GM19468 (cell line): ENCODE results near the gene RBP3.

Experiments
- ATAC-seq: cut with Tn5 transposase; IDR thresholded peaks from one replicate; pipeline ENCODE4 v1.9.1; 2021; ENCODE audit warnings: mild to moderate bottlenecking, moderate library complexity, moderate number of reproducible peaks; ENCODE audit not compliant: unreplicated experiment; ENCODE audit errors: extremely low read depth

The RBP3 gene

GRCh38 chr10:47354165-47354564 lies 6.0 kb downstream of the RBP3 start:
- ATAC-seq, result no peak

- no peak for ATAC-seq
Observed at GRCh38 chr10:47354900-47355299, 6.7 kb downstream of the RBP3 start.

- no peak for ATAC-seq
Observed at GRCh38 chr10:47356708-47357107, 8.5 kb downstream of the RBP3 start.

- ATAC-seq, result no peak
Observed at GRCh38 chr10:47357131-47357582, 9.0 kb downstream of the RBP3 start.

DNA sequence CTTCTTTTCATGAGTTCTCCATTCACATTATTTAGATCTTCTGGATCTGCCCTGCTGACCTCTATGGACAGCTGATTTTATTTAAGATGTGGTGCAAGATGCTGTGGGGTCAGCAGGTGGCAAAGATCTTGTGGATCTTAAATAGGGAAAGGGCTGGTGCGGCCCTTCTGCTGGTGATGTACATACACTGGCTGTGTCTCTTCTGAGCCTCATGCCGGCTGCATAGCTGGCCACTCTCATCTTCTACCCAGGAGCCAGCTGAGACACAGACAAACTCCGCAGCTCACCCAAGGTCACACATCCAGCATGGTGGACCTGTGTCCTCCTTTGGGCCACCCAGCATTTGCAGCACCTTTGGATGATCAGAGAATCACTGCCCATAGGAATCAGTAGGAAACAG lies 9.7 kb downstream of the RBP3 start:
- ATAC-seq, result no peak

DNA sequence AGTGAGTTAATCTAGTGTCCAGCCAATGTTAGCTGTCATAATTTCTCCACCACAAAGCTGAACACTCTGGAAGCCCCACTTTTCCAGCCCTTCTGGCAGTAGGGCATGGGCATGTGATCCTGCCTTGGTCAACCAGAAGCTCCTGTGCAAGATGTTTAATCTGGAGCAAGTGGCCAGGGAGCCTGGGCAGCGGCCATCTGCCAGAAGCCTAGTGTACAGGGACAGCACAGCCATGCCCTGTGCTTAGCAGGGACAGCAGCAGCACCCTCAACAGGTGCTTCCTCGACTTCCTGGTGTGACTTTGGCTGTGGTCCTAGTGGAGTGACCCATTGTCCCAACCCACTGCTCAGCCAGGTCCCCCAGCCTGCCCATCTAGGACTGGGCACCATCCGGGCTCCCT lies 10.3 kb downstream of the RBP3 start:
- no peak for ATAC-seq

DNA sequence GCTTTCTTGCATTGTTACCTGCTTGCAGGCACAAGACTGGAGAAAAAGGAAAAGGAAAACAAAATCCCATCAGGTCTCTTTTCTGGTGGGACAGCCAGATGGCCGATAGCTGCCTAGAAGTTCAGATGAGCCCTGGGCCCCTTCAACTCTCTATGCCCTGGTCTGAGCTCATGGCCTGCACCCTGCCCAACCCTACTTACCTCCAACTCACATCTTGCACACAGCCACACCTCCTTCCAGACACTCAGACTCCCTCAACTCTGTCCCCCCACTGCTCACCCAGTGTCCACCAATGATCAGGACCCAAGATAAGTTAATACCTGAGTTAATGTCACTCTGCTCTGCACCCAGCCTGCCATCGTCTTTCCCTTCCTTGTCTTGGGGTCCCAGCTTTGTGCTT lies 10.9 kb downstream of the RBP3 start:
- no peak for ATAC-seq

DNA sequence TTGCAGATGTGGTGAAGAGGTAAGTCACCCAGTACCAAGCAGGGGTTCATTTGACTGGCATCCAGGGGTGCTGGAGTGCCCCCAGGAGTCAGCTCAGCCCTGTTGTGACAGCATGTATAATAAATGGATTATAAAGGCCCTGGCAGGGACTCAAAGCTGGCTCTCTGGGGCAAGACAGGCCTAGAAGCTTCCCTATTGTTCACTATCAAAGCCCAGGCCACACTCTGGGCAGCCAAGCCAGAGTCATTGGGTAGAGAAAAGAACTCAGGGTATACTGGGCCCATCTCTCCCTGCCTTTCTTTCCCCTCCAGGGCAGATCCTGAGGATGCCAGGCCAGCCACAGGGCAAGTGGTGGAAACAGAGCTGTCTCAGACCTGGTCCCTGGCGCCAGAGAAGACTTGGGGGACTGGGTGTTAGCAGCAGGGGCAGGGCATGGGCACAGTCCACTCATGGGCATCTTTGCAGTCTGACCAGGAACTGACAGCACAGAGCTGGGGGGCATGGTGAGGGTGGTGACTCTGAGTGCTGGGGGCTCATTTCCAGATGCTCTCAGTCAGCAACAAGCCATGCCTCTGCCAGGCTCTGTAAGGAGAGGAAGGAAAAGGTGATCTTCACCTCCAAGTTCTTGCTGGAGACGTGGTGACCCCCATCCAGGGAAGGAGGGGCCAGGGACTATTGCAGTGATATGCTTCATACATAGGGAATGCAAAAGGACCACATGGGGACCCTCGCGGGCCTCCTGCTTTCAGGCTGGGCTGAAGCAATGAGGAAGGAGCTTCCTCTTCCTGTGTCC lies 11.7 kb downstream of the RBP3 start:
- ATAC-seq, result no peak

DNA sequence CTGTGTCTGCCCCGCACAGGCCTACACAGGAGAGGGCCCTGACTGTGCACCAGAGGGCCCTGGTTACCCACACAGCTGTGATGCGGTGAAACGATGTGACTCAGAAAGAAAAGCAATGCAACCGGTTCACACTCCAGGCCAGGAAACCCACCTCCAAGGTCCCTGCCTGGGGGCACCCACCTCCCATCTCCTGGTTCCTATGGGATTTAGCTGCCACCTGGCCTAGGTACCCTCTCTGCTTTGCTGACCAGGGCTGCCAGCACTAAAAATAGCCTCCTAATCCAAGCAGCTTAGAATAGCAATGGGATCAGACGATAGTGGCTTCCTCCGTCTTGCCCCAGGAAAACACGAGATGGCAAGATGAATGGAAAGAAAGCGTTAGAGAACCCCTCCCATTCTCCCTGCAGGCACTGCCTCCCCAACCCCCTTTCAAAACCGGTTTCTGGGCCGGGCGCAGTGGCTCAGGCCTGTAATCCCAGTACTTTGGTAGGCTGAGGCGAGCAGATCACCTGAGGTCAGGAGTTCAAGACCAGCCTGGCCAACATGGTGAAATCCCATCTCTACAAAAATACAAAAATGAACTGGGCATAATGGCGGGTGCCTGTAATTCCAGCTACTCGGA lies 12.4 kb downstream of the RBP3 start:
- no peak for ATAC-seq

- ATAC-seq, result no peak
Observed at GRCh38 chr10:47361293-47361692, 13.1 kb downstream of the RBP3 start.

GRCh38 chr10:47362199-47362598 lies 14.0 kb downstream of the RBP3 start:
- no peak for ATAC-seq

GRCh38 chr10:47363781-47364180 lies 15.6 kb downstream of the RBP3 start:
- no peak for ATAC-seq

- ATAC-seq, result no peak
Observed at GRCh38 chr10:47364366-47364765, 16.2 kb downstream of the RBP3 start.

DNA sequence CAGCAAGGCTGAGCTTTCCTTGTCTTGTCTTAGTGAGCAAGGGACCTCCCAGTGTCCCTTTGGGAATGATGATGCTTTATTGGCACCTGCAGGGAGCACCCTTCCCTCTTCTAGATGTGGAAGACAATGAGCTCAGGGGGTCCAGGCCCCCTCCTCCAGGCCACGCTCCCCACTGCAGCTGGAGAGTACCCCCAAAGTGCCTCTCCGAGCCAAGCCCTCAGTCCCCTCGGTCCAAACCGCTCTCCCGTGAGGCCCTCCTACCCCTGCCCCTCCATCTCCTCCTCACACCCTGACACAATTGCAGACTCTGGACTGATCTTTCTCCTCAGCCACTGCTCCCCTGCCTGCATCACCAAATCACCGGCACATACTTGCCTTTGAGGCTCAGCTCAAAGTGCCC lies 16.7 kb downstream of the RBP3 start:
- no peak for ATAC-seq

- ATAC-seq, result no peak
Observed at GRCh38 chr10:47365431-47366180, 17.4 kb downstream of the RBP3 start.

GRCh38 chr10:47366181-47366631 lies 18.0 kb downstream of the RBP3 start:
- ATAC-seq, result no peak

DNA sequence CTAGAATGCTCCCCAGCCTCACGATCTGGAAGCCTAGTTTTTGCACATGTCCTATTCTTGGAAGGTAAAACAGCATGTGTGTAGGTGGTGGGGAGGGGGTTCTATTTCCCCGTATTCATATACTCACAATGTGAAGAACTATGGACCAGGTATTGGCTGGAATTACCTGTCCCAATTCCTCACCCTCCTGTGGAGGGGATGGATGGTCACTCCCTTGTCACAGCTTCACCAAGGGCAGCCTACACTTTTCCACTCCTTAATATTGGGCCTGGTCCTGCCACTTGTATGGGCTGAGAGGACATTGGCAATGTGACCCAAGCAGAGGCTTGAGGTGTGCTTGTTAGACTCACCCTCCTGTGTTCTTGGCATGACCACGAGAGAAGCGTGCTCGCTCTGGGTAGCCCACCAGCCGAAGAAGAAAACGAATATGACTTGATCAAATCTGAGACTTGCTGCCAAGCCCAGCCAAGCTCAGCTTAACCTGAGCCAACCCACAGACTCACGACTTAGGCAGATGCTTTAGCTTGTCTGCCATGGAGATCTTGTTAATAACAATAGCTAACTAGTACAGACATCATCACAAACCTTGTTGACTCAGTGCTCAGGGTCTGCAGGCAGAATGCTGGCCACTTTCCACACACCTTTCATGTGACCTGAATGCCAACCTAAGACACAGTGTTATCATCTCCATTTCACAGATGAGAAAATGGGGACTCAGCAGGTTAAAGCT lies 18.7 kb downstream of the RBP3 start:
- no peak for ATAC-seq

- ATAC-seq, result no peak
Observed at GRCh38 chr10:47367646-47368045, 19.5 kb downstream of the RBP3 start.

DNA sequence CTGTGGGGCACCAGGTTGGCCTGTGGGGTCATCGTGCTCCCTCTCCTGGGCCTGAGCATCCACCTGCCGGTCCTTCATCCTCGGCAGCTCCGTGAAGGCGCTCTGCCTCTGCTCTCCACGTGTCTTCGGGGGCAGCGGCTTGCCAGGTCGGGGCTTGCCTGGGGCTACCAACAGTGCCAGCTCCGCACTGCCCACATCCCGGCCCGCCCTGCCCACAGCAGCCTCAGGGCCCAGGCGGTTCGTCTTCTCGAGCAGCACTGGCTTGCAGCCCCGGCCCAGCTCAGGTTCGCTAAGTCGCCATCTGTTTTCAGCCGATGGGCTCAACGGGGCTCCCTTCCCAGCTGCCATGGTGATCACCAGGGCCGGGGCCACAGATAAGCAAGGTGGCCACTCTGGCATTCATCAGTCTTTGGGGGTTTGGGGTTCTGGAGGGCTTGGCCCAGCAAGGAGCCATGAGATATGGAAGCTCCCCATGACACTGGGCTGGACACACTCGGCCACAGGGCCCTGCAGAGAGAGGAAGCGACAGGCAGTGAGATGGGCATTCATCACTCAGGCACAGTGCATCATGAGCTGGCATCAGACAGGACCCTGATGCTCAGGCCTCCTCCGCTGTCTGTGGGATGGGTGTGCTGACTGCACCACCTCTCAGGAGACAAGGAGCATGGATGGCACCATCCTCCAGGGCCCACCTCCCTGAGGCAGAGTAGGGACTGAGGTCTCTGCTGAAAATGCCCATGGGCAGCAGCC lies 20.4 kb downstream of the RBP3 start:
- no peak for ATAC-seq
